HG03108 (cell line): Measurements from ENCODE around the gene EXT2.

Experiments used
- ATAC-seq: cut with Tn5 transposase; IDR thresholded peaks from one replicate; pipeline ENCODE4 v1.9.1; 2021; ENCODE audit warnings: moderate library complexity; ENCODE audit not compliant: unreplicated experiment

The EXT2 gene

DNA sequence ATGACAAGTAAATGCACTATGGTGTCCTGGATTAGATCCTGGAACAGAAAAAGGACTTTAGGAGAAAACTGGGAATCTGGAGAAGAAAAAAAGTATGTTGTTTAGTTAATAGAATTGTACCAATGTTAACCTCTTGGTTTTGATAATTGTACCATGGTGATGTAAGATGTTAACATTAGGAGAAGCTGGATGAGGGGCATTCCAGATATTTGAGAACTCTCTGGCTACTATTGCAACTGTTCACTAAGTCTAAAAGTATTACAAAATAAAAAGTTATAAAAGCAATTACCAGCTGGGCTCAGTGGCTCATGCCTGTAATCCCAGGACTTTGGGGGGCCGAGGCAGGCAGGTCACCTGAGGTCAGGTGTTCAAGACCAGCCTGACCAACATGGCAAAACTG lies 66.5 kb downstream of the EXT2 start:
- ATAC-seq = no peak

DNA sequence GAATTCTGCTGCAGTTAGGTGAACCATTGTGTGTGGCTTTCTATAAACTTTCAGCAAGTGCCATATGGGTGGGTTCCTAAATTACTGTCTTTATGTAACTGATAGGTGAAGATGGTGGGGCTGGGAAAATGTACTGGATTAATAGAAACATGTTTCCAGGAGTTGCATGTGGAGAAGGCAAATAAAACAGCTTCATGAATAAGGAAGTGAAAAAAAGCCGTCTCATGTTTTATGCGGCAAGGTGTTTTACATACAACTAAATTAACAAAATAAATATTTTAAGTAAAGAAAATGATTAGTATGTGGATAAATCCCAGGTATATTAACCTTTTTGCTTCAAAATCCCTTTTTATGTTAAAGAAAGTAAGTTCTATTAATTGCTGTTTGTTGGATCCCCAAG lies 67.2 kb downstream of the EXT2 start:
- no peak for ATAC-seq

DNA sequence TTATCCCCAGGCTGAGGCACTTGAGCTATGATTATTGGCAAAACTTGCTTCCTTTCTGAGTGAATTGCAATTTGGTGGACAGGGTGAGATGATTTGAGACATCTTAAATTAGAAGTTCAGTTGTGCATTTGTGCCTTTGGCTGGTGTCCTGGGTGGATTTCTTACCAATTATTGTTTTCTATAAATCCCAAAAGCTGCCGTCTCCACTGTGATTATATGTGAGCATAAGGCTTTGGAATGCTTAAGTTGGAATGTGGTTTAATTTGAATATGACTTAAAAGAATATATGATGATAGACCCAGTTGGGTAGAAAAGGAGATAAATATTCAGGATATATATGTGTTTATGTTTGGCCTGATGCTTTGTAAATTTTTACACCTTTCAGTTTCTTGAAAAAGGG lies 70.0 kb downstream of the EXT2 start:
- ATAC-seq = no peak

DNA sequence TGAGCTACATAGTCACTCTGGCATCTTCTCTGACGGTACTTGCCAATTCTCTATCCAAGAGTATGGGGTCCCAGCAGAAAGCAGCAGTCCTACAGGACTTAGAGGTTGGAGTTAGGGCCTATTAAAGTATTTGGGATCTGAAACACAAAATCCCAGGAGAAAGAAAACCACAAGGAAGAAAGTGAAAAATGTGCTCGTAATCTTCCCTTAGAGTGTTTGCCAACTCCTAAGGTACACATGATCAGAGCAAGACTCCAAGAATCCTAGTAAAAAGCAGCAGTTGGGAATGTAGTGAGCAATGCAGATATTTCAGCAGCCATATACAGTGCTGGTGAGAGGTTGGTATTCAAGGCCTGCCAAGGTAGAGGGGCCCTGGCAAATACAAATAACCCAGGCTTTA lies 71.6 kb downstream of the EXT2 start:
- ATAC-seq = no peak

DNA sequence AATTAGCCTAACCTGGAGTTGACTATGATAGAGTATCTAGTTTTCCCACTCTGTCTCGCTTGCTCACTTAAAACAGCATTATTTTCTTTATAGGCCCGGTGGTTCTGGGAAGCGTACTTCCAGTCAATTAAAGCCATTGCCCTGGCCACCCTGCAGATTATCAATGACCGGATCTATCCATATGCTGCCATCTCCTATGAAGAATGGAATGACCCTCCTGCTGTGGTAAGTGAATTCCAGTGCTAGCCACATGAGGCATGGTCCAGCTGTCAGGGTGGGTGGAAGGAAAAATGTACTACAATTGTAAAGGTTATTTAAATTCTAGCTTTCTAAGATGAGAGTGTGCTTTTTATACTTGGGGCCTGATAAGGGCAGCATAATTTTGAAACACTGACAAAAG lies 76.0 kb downstream of the EXT2 start:
- no peak for ATAC-seq

DNA sequence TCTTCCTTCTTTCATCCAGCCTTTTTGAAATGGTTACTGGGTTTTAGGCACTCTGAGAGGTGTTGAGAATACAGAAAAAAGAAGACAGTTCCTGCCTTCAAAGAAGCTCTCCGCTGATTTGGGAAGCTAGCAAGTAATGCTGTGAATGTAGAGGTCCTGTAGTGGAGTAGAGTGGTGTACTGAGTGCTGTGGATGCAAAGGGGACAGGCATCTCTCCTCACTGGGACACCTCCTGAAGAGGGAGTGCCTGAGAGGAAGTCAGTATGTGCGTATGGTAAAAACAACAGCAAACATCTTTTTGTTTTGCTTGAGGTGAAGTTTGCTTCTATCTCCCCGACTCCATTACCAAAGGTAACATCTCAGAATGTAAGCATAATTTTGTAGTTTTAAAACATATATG lies 77.5 kb downstream of the EXT2 start:
- no peak for ATAC-seq

DNA sequence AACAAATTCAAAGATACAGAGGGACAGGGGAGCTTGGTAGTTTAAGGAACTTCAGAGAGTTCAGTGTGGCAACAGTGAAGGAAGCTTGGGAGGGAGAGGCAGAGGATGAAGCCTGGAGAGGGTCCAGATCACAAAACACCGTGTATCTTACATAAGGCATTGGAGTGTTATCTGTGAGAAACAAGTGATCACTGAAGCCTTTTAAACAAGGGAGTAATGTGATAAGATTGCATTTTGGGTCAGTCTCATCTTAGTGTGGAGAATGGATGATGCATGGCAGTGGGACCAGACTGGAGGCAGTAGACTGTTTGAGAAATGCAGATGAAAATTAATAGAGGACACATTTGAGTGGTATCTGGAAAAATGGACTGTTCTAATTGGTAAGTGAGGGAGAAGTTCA lies 79.4 kb downstream of the EXT2 start:
- no peak for ATAC-seq

DNA sequence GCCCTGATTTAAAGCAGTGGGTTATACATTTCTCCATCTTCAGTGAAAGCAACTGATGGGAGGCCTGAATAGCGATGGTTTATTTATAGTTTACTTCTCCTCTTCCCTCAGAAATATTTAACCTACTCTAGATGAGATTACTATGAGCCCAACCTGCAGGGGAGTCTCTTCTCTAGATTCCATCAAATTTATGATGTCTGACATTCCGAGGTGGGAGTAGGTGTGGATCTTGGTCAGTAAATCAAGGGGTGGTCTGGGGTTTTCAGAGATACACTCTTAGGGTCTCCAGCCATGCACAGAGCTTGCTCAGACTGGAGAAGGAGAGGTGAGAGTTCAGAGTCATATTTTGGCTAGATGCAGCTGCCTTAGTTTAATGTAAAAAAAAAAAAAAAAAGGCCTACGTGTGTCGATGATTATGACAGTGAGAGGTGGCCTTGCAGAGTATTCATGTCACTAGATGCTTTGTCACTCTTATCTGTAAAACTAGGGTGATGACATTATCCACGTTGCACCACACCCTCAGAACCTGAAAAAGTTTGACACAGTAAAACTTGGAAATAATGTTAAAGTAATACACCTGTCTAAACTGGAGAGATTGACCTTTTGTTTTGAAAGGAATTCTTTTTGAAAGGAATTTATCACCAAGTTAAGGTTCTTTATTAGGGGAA lies 81.2 kb downstream of the EXT2 start:
- ATAC-seq = no peak

DNA sequence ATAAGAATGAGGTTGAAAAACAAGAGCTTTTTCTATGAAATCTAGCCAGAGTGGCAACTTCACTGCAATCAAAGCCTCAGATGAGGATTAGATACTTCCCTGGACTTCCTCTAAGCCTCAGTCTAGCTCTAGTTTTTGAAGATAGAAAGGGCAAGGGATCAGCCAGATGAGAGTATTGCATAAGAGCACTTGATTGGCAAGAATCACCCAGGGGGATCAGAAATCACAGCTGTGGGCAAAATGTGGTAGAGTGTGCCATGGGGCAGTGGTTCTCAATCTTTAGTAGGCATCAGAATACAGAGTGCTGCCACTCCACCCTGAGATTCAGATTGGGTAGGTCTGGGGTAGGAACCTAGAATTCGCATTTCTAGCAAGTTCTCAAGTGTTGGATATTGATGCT lies 82.4 kb downstream of the EXT2 start:
- no peak for ATAC-seq

DNA sequence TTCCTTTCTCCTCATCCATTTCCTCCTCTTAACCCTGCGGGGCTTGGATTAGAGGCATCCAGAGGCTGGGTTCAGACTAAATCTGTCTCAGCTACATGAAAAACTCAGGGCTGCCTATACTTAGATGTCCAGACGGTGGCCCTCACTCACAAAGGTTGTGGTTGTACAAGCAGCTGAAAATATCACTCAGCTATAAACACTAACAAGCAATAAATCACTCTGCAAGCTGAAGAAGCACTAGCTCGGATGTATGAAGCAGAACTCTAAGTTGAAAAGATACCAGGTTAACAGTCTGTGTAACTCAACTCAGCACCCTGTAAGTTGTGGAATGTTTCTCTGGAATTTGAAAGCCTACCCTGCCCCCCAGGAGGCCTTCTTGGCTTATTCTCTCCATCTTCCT lies 82.9 kb downstream of the EXT2 start:
- no peak for ATAC-seq

DNA sequence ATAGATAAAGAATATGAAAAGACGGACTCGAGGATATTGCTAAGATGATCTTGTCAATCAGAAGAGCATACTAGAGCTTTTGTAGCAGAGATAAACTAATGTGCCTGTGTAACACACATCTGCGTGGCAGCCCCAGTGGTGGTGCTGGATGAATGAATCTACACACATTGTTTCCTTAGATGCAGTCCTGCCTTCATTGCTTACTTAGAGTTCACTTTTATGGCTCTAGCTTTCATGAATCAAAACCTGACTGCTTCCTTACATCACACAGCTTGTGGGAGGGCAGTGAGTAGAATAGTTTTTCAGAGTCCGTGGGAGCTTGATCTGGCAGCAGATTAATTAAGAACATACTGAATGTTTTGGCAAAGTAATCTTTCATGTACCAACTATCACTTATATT lies 83.7 kb downstream of the EXT2 start:
- no peak for ATAC-seq

DNA sequence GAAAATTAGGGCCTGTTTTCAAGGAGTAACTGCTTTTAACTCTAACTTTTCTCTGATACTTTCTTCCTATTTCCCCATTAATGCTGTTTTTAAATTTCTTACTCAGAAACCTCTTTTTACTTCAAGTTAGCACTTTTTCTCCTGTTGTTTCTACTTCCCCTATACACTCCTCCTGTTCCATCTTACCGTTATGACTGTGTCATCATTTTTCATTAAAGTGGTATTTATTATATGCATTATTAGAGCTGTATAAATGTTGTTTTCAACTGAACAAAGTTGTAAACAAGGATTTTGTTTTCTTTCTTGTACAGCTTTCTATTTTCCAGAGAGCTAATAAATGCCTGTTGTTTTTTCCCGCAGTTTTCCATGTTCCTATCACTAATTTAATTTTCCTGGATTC lies 84.6 kb downstream of the EXT2 start:
- ATAC-seq = no peak

DNA sequence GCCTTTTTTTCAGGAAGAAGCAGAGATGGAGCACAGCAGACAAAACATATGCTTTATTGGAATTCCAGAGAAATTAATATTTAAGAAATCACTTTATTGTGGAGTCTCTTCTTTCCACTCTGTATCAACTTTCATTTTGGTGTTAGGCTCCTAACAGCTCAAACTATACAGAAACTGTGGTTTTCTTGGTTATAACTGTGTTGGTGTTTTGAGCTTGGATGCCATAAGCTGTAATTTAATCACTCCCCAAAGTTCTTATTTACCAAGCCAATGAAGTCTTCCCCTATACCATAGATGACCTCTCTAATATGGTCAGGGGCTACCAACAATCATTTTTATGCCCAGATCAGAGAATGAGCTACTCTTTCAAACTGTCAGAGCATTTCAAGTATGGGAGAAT lies 90.0 kb downstream of the EXT2 start:
- no peak for ATAC-seq

DNA sequence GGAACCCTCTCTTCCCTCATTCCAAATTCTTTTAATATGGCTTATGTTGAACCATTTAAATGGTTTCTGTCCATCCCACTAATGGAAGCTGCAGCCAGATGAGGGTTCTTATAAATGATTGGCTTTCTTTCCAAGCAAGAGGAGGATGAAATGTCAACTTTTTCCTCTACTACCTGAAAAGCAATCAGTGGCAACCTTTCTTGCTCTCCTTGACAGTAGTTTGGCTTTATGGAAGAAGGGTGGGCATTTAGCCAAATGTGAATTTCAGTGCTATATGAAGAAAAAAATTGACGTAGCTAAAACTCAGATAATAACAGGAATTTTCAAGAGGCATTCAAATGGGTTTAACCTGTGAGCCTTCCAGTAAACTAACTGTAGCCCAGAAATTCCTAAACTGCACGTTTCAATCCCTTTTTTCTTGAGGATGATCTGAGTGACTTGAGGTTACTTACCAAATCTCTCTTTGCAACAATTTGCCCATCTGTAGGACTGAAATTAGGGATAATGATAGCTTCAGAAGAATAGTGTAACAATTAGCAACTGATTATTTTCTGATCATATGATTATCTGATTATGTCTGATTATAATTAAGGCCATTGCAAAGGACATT lies 90.9 kb downstream of the EXT2 start:
- ATAC-seq = no peak

DNA sequence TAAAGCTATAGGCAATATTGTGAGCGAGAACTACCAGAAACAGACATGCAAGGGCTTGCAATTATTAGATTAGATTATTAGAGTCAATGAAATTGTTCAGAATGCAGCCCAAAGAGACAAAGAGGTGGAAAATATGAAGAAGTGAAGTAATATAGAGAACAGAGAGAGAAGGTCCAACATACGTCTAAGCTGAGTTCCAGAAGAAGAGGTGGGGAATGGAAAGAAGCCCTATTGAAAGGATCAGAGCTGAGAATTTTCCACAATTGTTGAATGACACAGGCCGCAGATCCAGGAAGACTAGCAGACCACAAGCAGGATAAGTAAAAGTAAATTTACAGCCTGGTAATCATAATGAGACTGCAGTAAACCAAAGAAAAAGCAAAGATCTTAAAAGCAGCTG lies 93.2 kb downstream of the EXT2 start:
- no peak for ATAC-seq

DNA sequence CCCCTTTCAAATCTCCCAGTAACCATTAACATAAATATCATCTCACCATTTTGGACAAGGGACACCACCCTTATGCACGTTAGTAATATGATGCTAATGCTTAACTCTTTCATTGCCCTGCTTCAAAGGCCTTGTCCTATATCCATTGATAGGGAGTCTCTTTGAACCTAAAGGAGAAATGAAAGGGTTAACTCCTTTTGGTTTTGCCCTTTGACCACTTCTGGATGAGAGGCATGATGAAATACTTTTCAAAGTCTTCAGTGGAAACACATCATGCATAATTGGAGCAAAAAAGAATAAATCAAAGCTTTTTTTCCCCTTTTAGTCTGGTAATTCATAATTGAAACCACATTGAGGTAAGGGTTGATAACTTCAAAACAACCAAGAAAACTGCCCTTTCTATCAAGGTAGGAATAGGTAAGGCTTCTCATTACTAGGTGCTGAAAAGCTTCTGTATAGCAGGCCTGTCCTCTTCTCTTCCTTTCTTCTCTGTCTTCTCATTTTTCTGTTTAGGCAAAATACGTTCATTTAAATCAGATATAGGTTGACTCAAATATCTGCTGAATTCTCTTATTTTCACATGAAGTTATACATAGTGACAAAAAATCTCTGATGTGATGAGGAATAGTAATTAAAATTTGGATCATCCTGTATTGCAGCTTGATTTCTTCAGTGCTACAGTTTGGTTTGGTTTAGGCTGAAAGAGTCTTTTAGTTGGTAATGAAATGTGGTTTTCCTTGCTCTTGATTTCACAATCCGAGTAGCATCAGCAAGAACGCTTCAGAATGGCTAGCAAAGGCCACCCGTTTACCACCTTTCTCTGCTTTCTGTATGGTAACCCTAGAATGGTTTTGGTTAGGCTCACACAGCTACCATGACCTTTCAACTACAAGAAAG lies 94.8 kb downstream of the EXT2 start:
- no peak for ATAC-seq

DNA sequence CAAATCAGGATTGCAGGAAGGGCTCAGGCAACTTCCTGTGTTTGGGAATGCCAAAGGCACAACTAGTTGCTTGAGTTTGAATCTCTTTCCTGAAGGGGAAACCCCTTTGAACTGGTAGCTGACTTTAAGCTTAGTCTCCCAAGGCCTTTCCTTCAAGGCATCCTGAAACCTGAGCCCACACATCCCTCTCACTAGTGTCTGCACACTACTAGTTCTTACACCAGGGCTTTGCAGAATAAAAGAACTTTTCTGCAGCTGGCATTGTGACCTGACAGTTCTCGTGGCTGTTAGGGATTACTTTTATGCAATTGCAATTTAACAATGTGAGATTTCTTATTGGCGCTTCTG lies 95.4 kb downstream of the EXT2 start:
- ATAC-seq = no peak

DNA sequence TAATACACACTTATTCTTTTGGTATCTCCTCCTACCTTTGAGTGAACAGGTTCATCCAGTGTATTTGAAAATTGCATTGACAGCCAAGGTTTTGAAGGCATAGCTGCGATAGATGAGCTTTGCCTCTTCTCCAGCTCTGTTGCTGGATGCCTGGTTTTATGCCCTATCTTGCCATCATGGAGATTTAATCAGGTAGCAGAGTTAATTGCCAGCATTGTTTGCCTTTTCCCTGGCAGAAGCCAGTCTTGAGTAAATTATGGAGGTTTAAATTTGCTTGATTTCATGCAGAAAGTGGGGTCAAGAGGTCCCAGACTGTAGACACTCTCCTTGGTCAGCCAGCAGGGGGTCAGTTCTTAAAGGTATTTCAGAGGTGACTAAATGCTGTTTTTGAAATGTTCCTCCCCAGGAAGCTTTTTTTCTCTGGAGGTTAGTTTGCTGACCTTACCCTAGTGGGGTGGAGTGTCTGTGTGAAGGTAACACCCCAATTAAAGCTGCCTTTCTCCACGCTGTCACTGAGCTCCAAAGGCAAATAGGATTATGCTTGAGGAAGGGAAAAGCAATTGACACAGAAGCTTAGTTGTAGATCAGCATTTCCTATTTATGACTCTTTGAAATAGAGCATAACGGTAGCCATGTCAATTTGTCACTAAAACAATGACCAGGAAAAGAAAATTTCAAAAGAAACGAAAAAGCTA lies 96.0 kb downstream of the EXT2 start:
- no peak for ATAC-seq

DNA sequence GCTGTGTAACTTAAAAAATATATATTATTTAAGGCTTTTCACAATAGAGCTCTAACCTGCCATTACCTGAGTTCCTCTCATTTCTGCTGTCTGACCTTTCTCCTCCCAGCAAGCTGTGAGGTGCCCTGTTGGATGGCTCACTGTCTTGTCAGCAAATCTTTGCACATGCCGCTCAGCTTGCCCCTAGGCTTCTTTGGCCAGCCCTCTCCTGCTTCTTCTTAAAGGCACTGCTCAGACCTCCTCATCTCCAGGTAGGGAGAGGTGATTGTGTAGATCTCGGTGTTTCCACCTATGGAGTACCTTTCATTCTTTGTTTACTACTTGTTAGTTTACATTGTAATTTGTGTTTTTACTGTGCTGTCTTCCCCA lies 96.5 kb downstream of the EXT2 start:
- no peak for ATAC-seq

DNA sequence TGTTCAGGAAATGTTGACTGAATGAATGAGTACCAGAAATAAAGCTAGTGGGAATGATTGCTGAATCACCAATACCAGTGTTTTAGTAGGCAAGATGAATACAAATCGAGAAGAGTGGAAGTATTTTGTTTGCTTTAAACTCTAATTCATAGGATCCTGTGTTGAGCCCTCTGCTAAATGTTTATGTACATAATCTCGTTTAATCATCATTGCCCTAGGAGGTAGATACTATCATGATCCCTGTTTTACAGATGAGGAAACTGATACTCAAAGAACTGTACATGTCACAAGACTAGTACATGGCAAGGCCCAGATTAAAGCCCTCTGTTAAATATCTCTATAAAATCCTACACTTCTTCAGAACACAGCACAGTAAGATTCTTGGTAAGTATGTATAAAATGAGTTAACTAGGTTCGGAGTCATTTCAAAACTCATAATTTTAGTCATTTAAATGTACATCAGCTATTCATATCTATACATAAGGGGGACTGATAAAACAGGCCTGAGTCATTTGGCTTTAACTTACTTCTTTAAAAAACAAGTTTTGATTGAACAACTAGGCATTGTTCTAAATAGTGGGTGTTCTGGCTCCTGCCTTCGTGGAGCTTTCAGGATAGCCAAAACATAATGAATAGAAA lies 97.1 kb downstream of the EXT2 start:
- ATAC-seq = no peak

DNA sequence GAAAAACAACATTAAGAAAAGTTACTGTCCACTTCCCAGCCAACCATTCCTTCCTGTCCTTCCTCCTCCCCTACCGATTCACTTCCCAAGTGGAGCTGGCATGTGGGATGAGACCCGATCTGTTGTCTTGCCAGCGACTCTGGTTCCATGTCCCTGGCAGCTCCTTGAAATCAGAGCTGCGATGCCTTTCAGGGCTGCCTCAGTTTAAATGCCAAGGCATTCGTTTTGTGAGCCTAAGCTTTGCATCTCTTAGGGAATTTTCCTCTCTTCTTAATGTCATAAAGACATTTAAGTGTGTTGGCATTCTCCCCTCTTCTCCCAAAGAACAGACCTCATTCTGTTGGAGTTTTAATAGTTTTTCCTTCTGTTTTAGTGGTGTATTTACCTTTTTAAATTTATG lies 98.4 kb downstream of the EXT2 start:
- no peak for ATAC-seq
